K562 (cell line): ENCODE data around the gene YARS1. TPM values are rescaled to one million over a fixed set of nuclear protein-coding genes. Genes with fewer than 3 reads are reported as not detected.

Source experiments
- ATAC-seq: fragments of 200-7000 bp; cut with Tn5 transposase; 3 replicates; pipeline ENCODE4 v1.9.1; 2020; ENCODE audit warnings: moderate library complexity
- BruUV-seq: library from RNA; stranded (reverse); fragments of 400-500 nt; replicated peaks from 2 replicates; lab custom pipeline; 2021; lab: Mats Ljungman, UMichigan
- CTCF ChIA-PET: fragments of 300-600 bp; formaldehyde crosslinking; extraction: SDS; loops from one replicate; lab custom pipeline; 2021; ENCODE audit warnings: low intra/inter-chr PET ratio; lab: Yijun Ruan, JAX
- POLR2A ChIA-PET: fragments of 300-600, 350-650 bp; sonication (Branson Sonifier 250); formaldehyde crosslinking; extraction: SDS; loops from one replicate; lab custom pipeline; 2021; ENCODE audit warnings: antibody characterized with exemption, inconsistent platforms; lab: Yijun Ruan, JAX
- DNase-seq, 4 experiments: peaks; one replicate each; pipeline versions ENCODE4 v3.0.0 to v3.0.0-alpha.2; 2011 to 2018; ENCODE audit warnings: low spot score in 3 of 4, mixed read lengths in 3 of 4; ENCODE audit errors: extremely low read depth in 1 of 4
- FAIRE-seq: peaks from 2 replicates; lab custom pipeline; 2011; peaks lifted over from hg19 to GRCh38; lab: Jason Lieb, UNC
- H2AFZ ChIP-seq: 2 replicates; pipeline ENCODE4 v1.6.0; 2011; ENCODE audit warnings: low read depth, low read length, control low read depth, inconsistent platforms
- H3K27ac ChIP-seq: fragments of 200-600 bp; 3 replicates; pipeline ENCODE4 v1.8.0; 2011; ENCODE audit warnings: low read depth, mild to moderate bottlenecking, control low read depth, inconsistent platforms, low read length, moderate library complexity, mixed read lengths; ENCODE audit errors: extremely low read depth
- H3K27me3 ChIP-seq, 2 experiments: fragments of 300-600 bp in 1 of 2; 2 replicates in 1 of 2; 3 replicates in 1 of 2; pipeline versions ENCODE4 v1.6.0 to v1.8.0; 2011; ENCODE audit warnings: inconsistent platforms in 2 of 2, low read length in 2 of 2, mild to moderate bottlenecking in 1 of 2, mixed read lengths in 1 of 2, moderate library complexity in 1 of 2; ENCODE audit not compliant: control insufficient read depth in 2 of 2, insufficient read depth in 2 of 2
- H3K36me3 ChIP-seq: fragments of 300-600 bp; 3 replicates; pipeline ENCODE4 v1.8.0; 2011; ENCODE audit warnings: mild to moderate bottlenecking, low read length, inconsistent platforms; ENCODE audit not compliant: control insufficient read depth, insufficient read depth
- H3K4me1 ChIP-seq, 2 experiments: fragments of 200-600 bp in 1 of 2; replicated peaks in 1 of 2; 2 replicates in 1 of 2; 3 replicates in 1 of 2; pipeline versions ENCODE4 v1.5.1 to v1.8.0; 2011; ENCODE audit warnings: inconsistent platforms in 2 of 2, low read length in 2 of 2, mild to moderate bottlenecking in 1 of 2, mixed read lengths in 1 of 2, moderate library complexity in 1 of 2; ENCODE audit not compliant: control insufficient read depth in 2 of 2, insufficient read depth in 2 of 2
- H3K4me2 ChIP-seq: 2 replicates; pipeline ENCODE4 v1.6.1; 2011; ENCODE audit warnings: low read length, control low read depth, inconsistent platforms, mixed read lengths; ENCODE audit not compliant: insufficient read depth
- H3K4me3 ChIP-seq: fragments of 200-600 bp; sonication (generic), shearing (Covaris generic); 2 replicates; pipeline ENCODE4 v1.5.1; 2016; ENCODE audit warnings: control low read depth, inconsistent platforms
- H3K79me2 ChIP-seq: fragments of 200-600 bp; 3 replicates; pipeline ENCODE4 v1.8.0; 2011; ENCODE audit warnings: low read length, inconsistent platforms; ENCODE audit not compliant: control insufficient read depth, insufficient read depth
- H3K9ac ChIP-seq, 2 experiments: 2 replicates each; pipeline versions ENCODE4 v1.6.0 to v1.6.1; 2011; ENCODE audit warnings: low read depth in 2 of 2, low read length in 2 of 2, control low read depth in 1 of 2, inconsistent platforms in 1 of 2, mild to moderate bottlenecking in 1 of 2, mixed read lengths in 1 of 2; ENCODE audit not compliant: insufficient read depth in 1 of 2
- H3K9me1 ChIP-seq: one replicate; pipeline ENCODE4 v1.6.0; 2011; ENCODE audit warnings: inconsistent platforms, mild to moderate bottlenecking, low read length, moderate library complexity; ENCODE audit not compliant: control insufficient read depth, insufficient read depth
- H3K9me3 ChIP-seq: replicated peaks from 2 replicates; pipeline ENCODE4 v1.5.1; 2011; ENCODE audit warnings: low read depth, low read length, inconsistent platforms; ENCODE audit not compliant: control insufficient read depth, insufficient read depth
- H4K20me1 ChIP-seq: replicated peaks from 2 replicates; pipeline ENCODE4 v1.6.1; 2011; ENCODE audit warnings: low read length, inconsistent platforms, mixed read lengths; ENCODE audit not compliant: control insufficient read depth, insufficient read depth
- CXXC5 ChIP-seq: fragments of 250-450 bp; sonication (Bioruptor Pico); IDR thresholded peaks from 2 replicates; pipeline ENCODE4 v1.8.0; 2022; ENCODE audit warnings: inconsistent platforms, mild to moderate bottlenecking, moderate library complexity
- GABPB1 ChIP-seq: sonication (generic); formaldehyde crosslinking; IDR thresholded peaks from 2 replicates; pipeline ENCODE4 v1.8.0; 2022; ENCODE audit warnings: mild to moderate bottlenecking, missing genetic modification reagents
- NCOA6 ChIP-seq: fragments of 450-650 bp; IDR thresholded peaks from 2 replicates; pipeline ENCODE4 v1.6.1; 2017; ENCODE audit warnings: mild to moderate bottlenecking
- PHB ChIP-seq: fragments of 250-450 bp; sonication (Bioruptor Pico); IDR thresholded peaks from 2 replicates; pipeline ENCODE4 v1.5.0; 2021
- PML ChIP-seq: IDR thresholded peaks from 2 replicates; pipeline ENCODE4 v1.6.1; 2012; ENCODE audit warnings: low read length, inconsistent platforms
- RBM14 ChIP-seq: fragments of 200-400 bp; formaldehyde crosslinking; IDR thresholded peaks from 2 replicates; pipeline ENCODE4 v1.6.1; 2018; ENCODE audit warnings: low read depth, mild to moderate bottlenecking, low read length, moderate library complexity, borderline replicate concordance; ENCODE audit not compliant: insufficient read depth
- SMARCE1 ChIP-seq: fragments of 450-650 bp; IDR thresholded peaks from 2 replicates; pipeline ENCODE4 v1.7.1; 2016; ENCODE audit warnings: mild to moderate bottlenecking
- TBL1XR1 ChIP-seq, 2 experiments: IDR thresholded peaks; 2 replicates each; pipeline ENCODE4 v1.6.1; 2012; ENCODE audit warnings: improper control_type of control experiment in 2 of 2, low read length in 2 of 2, mild to moderate bottlenecking in 1 of 2
- TEAD1 ChIP-seq, 2 experiments: fragments of 450-650 bp in 1 of 2; sonication (generic) in 1 of 2; formaldehyde crosslinking; IDR thresholded peaks; 2 replicates each; pipeline versions ENCODE4 v1.4.0 to v1.8.0; 2020 to 2022; ENCODE audit warnings: mild to moderate bottlenecking in 2 of 2, missing genetic modification reagents in 1 of 2
- U2AF1 ChIP-seq: fragments of 200-400 bp; formaldehyde crosslinking; optimal IDR thresholded peaks from 2 replicates; pipeline ENCODE3; 2017; ENCODE audit warnings: mild to moderate bottlenecking, low read depth, low read length, moderate library complexity
- ZNF134 ChIP-seq: fragments of 250-450 bp; sonication (Bioruptor Pico); conservative IDR thresholded peaks from 2 replicates; pipeline ENCODE4 v1.4.0; 2020
- ZNF274 ChIP-seq: IDR thresholded peaks from 2 replicates; pipeline ENCODE4 v1.6.1; 2011; ENCODE audit warnings: low read depth, mild to moderate bottlenecking, low read length, moderate library complexity, borderline replicate concordance
- ZNF436 ChIP-seq: fragments of 250-450, 450-650 bp; sonication (Bioruptor Pico); formaldehyde crosslinking; IDR thresholded peaks from 2 replicates; pipeline ENCODE4 v1.7.0; 2020; ENCODE audit warnings: mild to moderate bottlenecking
- ZNF583 ChIP-seq: fragments of 250-450 bp; sonication (Bioruptor Pico); IDR thresholded peaks from 2 replicates; pipeline ENCODE4 v1.4.0; 2020
- ZNF695 ChIP-seq: fragments of 450-650 bp; formaldehyde crosslinking; IDR thresholded peaks from 2 replicates; pipeline ENCODE4 v1.4.0; 2020; ENCODE audit warnings: mild to moderate bottlenecking, moderate library complexity
- ZNF764 ChIP-seq: fragments of 250-450 bp; sonication (Bioruptor Pico); IDR thresholded peaks from 2 replicates; pipeline ENCODE4 v1.4.0; 2020; ENCODE audit warnings: low read depth, mild to moderate bottlenecking, moderate library complexity
- ZSCAN29 ChIP-seq: fragments of 450-650 bp; IDR thresholded peaks from 2 replicates; pipeline ENCODE4 v1.6.1; 2017
- WGBS: fragments of 100-300 bp; shearing (Covaris generic); methylation state at CpG from one replicate; pipeline ENCODE4 v1.1.6; 2016; ENCODE audit warnings: low coverage, mixed read lengths; ENCODE audit not compliant: insufficient coverage; ENCODE audit errors: missing lambda C conversion rate; 5-methylcytosine and 5-hydroxymethylcytosine counted together
- in situ Hi-C: fragments of 300-500 bp; cut with MboI; formaldehyde crosslinking; loops from 4 replicates; pipeline ENCODE4 v1.15.0; 2018; ENCODE audit warnings: inconsistent platforms, mixed read lengths
- intact Hi-C: fragments of 100-400 bp; cut with micrococcal nuclease; formaldehyde crosslinking; loops from 2 replicates; pipeline ENCODE4 v1.14.2; 2022
- polyA plus RNA-seq, 8 experiments: library from polyadenylated mRNA; depleted of rRNA in 4 of 8; stranded (reverse) in 5 of 8; unstranded in 3 of 8; fragments of >200 nt; fragmentation: Nextera tagmentation in 2 of 8; fragmentation: Illumina TruSeq in 1 of 8; extraction: Ambion mirVana in 2 of 8; extraction: Trizol in 1 of 8; gene quantifications; 2 replicates each; pipeline versions ENCODE4 v1.2.1 to v1.2.3, GENCODE V29; 2011 to 2014; ENCODE audit warnings: inconsistent platforms in 1 of 8, missing spikeins in 1 of 8
- total RNA-seq, 7 experiments: library from RNA; depleted of rRNA in 6 of 7; stranded (reverse); fragments of >200 nt in 6 of 7; fragmentation: Illumina TruSeq in 2 of 7; extraction: Trizol in 2 of 7; gene quantifications; 2 replicates each; pipeline versions ENCODE4 v1.2.1 to v1.2.3, GENCODE V29; 2011 to 2021; ENCODE audit warnings: low replicate concordance in 1 of 7
- TF ChIP-seq, protein P1 (sequence below): fragments of 450-650 bp; formaldehyde crosslinking; IDR thresholded peaks from 2 replicates; pipeline ENCODE4 v1.4.0; 2020; ENCODE audit warnings: mild to moderate bottlenecking, moderate library complexity
- TF ChIP-seq, protein P2 (sequence below): fragments of 250-450 bp; sonication (Bioruptor Pico); IDR thresholded peaks from 2 replicates; pipeline ENCODE4 v1.8.0; 2021; ENCODE audit warnings: borderline replicate concordance, mild to moderate bottlenecking, moderate library complexity; ENCODE audit not compliant: poor library complexity, severe bottlenecking
- TF ChIP-seq, protein P3 (sequence below): fragments of 450-650 bp; IDR thresholded peaks from 2 replicates; pipeline ENCODE4 v1.6.1; 2018; ENCODE audit warnings: mild to moderate bottlenecking, low read depth; ENCODE audit not compliant: partially characterized antibody

The YARS1 gene
- total and polyA plus RNA-seq, 9 of the 15 experiments (the other 6 are each of a cell fraction or from before 2014, with no cell fraction given): 66.2 to 336 (median 201) TPM

DNA sequence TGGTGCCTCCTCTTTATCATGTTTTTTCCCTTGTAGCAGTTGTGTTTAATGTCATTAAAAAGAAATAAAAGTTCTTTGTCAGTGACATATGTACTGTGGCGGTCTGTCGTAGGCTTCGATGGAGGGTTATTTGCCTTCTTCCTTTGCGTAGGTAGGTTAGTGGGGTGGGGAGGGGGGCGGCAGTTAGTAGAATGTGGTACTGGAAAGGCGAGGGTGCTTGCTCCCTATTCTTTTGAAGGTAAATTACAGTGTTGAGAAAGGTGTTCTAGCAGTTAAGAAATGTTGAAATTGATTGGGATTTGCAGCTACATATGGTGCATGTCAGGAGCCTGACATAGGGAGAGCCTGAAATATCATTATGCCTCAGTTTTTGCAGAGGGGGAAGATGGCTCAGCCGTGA lies 41.6 kb upstream of the YARS1 start:
- WGBS: 91% methylated on average over 7 of the region's 7 CpGs
- intact Hi-C loops (no loop called here), in situ Hi-C loops (no loop called here)
- Histone ChIP-seq H3K27ac (no peak overlapping the region), H2AFZ (no peak overlapping the region), H3K79me2 (no peaks in the 10 kb centered on the region), H3K4me1 (no peaks in the 10 kb centered on the region), H3K9me3 (no peaks in the 10 kb centered on the region), H3K36me3 (peaks cover 79% of the 10 kb centered on the region), H3K9me1 (no peaks in the 10 kb centered on the region), H3K4me3 (no peak overlapping the region), H3K27me3 (no peaks in the 10 kb centered on the region), H3K4me2 (no peak overlapping the region), H4K20me1 (no peaks in the 10 kb centered on the region), H3K9ac (no peak overlapping the region)
- FAIRE-seq (no peak), ATAC-seq (no peak), DNase-seq (no peak)
- BruUV-seq: no TSS peak
- TF ChIP-seq, protein P1, sequence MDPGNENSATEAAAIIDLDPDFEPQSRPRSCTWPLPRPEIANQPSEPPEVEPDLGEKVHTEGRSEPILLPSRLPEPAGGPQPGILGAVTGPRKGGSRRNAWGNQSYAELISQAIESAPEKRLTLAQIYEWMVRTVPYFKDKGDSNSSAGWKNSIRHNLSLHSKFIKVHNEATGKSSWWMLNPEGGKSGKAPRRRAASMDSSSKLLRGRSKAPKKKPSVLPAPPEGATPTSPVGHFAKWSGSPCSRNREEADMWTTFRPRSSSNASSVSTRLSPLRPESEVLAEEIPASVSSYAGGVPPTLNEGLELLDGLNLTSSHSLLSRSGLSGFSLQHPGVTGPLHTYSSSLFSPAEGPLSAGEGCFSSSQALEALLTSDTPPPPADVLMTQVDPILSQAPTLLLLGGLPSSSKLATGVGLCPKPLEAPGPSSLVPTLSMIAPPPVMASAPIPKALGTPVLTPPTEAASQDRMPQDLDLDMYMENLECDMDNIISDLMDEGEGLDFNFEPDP (CRISPR knock-in tag): no peak
- TF ChIP-seq NCOA6 (no peak), ZNF695 (CRISPR knock-in tag) (no peak), CXXC5 (CRISPR knock-in tag) (no peak), PML (no peak), TEAD1 (CRISPR knock-in tag; IDR thresholded peaks at IDR 0.05) (no peak), U2AF1 (no peak), GABPB1 (CRISPR knock-in tag) (no peak), RBM14 (no peak), PHB (CRISPR knock-in tag) (no peak), ZNF274 (no peak), ZNF764 (CRISPR knock-in tag) (no peak), ZNF583 (CRISPR knock-in tag) (no peak), ZNF436 (CRISPR knock-in tag) (no peak), TBL1XR1 (IDR thresholded peaks at IDR 0.05; ENCODE audit: low read length in 2 of 2) (no peak), ZSCAN29 (no peak), ZNF134 (no peak), SMARCE1 (no peak)
- TF ChIP-seq, protein P2, sequence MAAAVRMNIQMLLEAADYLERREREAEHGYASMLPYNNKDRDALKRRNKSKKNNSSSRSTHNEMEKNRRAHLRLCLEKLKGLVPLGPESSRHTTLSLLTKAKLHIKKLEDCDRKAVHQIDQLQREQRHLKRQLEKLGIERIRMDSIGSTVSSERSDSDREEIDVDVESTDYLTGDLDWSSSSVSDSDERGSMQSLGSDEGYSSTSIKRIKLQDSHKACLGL (CRISPR knock-in tag): no peak
- TF ChIP-seq, protein P3, sequence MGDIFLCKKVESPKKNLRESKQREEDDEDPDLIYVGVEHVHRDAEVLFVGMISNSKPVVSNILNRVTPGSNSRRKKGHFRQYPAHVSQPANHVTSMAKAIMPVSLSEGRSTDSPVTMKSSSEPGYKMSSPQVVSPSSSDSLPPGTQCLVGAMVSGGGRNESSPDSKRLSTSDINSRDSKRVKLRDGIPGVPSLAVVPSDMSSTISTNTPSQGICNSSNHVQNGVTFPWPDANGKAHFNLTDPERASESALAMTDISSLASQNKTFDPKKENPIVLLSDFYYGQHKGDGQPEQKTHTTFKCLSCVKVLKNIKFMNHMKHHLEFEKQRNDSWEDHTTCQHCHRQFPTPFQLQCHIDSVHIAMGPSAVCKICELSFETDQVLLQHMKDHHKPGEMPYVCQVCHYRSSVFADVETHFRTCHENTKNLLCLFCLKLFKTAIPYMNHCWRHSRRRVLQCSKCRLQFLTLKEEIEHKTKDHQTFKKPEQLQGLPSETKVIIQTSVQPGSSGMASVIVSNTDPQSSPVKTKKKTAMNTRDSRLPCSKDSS: no peak
- POLR2A ChIA-PET: interaction anchor here (1.1 to 2.0 kb wide), 3 partner anchors 9 to 41 kb away, joined by 3 to 7 read pairs (median 4); partner anchors contain the start of genes S100PBP and YARS1
- CTCF ChIA-PET: no interaction called here
